Subcutaneous abdominal adipose tissue (tissue), 5 donors: Measurements from ENCODE around the gene PTPRM.
"Not testable (repeated sequence)": the region's sequence is repeated elsewhere in the genome, so short reads cannot be mapped to it uniquely, and the experiment has no call there.

Source experiments
- H3K27ac ChIP-seq: one replicate; pipeline ENCODE4 v1.7.0; 2013; ENCODE audit warnings: low read depth, mild to moderate bottlenecking, inconsistent platforms, low read length, moderate library complexity
- H3K27me3 ChIP-seq, 5 donors: one replicate each; pipeline ENCODE4 v1.7.0; 2013; ENCODE audit warnings: low read length in 5 of 5, inconsistent platforms in 1 of 5; ENCODE audit not compliant: control insufficient read depth in 5 of 5, insufficient read depth in 4 of 5
- H3K36me3 ChIP-seq, 5 donors: one replicate each; pipeline ENCODE4 v1.7.0; 2013; ENCODE audit warnings: low read length in 5 of 5; ENCODE audit not compliant: control insufficient read depth in 5 of 5, insufficient read depth in 5 of 5
- H3K4me1 ChIP-seq, 5 donors: one replicate each; pipeline ENCODE4 v1.7.0; 2013; ENCODE audit warnings: low read length in 5 of 5, mild to moderate bottlenecking in 3 of 5, moderate library complexity in 1 of 5; ENCODE audit not compliant: control insufficient read depth in 5 of 5, insufficient read depth in 5 of 5
- H3K4me3 ChIP-seq, 5 donors: one replicate each; pipeline ENCODE4 v1.7.0; 2013; ENCODE audit warnings: low read length in 5 of 5, low read depth in 1 of 5
- H3K9ac ChIP-seq, 5 donors: one replicate each; pipeline ENCODE4 v1.7.0; 2013; ENCODE audit warnings: low read length in 5 of 5, mild to moderate bottlenecking in 4 of 5, moderate library complexity in 3 of 5
- H3K9me3 ChIP-seq, 5 donors: one replicate each; pipeline ENCODE4 v1.7.0; 2013; ENCODE audit warnings: low read length in 5 of 5; ENCODE audit not compliant: control insufficient read depth in 5 of 5
- donor health status: healthy.
- donor health status: healthy.
- donor health status: healthy.
- donor health status: healthy.
- donor health status: healthy.

Gene PTPRM

GRCh38 chr18:8044004-8044403, 476.9 kb downstream of the PTPRM start:
- Histone ChIP-seq H3K27me3 (no peaks in the 10 kb centered on the region), H3K4me3 (no peak overlapping the region), H3K9ac (no peak overlapping the region), H3K27ac (no peak overlapping the region), H3K4me1 (peaks cover 0 to under 1% (median 0%) of the 10 kb centered on the region in 5 donors), H3K36me3 (no peaks in the 10 kb centered on the region), H3K9me3 (no peaks in the 10 kb centered on the region)

GRCh38 chr18:8045160-8045883, 478.2 kb downstream of the PTPRM start:
- Histone ChIP-seq H3K36me3 (no peaks in the 10 kb centered on the region), H3K4me3 (no peak overlapping the region), H3K27ac (no peak overlapping the region), H3K27me3 (no peaks in the 10 kb centered on the region), H3K9ac (no peak overlapping the region), H3K9me3 (no peaks in the 10 kb centered on the region), H3K4me1 (peaks cover 0 to under 1% (median 0%) of the 10 kb centered on the region in 5 donors)

- peaks cover 0 to 6% (median under 1%) of the 10 kb centered on the region in 5 donors for H3K4me1 ChIP-seq
- H3K9me3 ChIP-seq = no peaks in the 10 kb centered on the region
- H3K36me3 ChIP-seq = no peaks in the 10 kb centered on the region
- no peak overlapping the region for H3K4me3 ChIP-seq
- no peaks in the 10 kb centered on the region for H3K27me3 ChIP-seq
- no peak overlapping the region for H3K27ac ChIP-seq
- H3K9ac ChIP-seq = no peak overlapping the region
Measured at GRCh38 chr18:8045884-8046281, 478.8 kb downstream of the PTPRM start.

- Histone ChIP-seq H3K4me1 (peaks cover 0 to 11% (median 5%) of the 10 kb centered on the region in 5 donors), H3K4me3 (no peak overlapping the region), H3K9ac (no peak overlapping the region), H3K9me3 (no peaks in the 10 kb centered on the region), H3K27ac (no peak overlapping the region), H3K27me3 (no peaks in the 10 kb centered on the region), H3K36me3 (no peaks in the 10 kb centered on the region)
Measured at GRCh38 chr18:8046441-8046840, 479.3 kb downstream of the PTPRM start.

GRCh38 chr18:8049147-8049546, 482.0 kb downstream of the PTPRM start:
- Histone ChIP-seq H3K9ac (no peak overlapping the region), H3K4me3 (no peak overlapping the region), H3K27me3 (no peaks in the 10 kb centered on the region), H3K27ac (no peak overlapping the region), H3K36me3 (no peaks in the 10 kb centered on the region), H3K9me3 (no peaks in the 10 kb centered on the region), H3K4me1 (peaks cover 0 to 21% (median 9%) of the 10 kb centered on the region in 5 donors)

- no peak overlapping the region for H3K9ac ChIP-seq
- H3K4me1 ChIP-seq = peaks cover 0 to 21% (median 9%) of the 10 kb centered on the region in 5 donors
- no peaks in the 10 kb centered on the region for H3K36me3 ChIP-seq
- H3K4me3 ChIP-seq = no peak overlapping the region
- H3K9me3 ChIP-seq = no peaks in the 10 kb centered on the region
- no peaks in the 10 kb centered on the region for H3K27me3 ChIP-seq
- peak overlapping the region; percentile 12 for H3K27ac ChIP-seq
Measured at GRCh38 chr18:8050616-8051329, 483.7 kb downstream of the PTPRM start.

- Histone ChIP-seq H3K27me3 (no peaks in the 10 kb centered on the region), H3K4me3 (no peak overlapping the region), H3K36me3 (no peaks in the 10 kb centered on the region), H3K4me1 (peaks cover 0 to 21% (median 9%) of the 10 kb centered on the region in 5 donors), H3K27ac (peak overlapping the region; percentile 12), H3K9ac (no peak overlapping the region), H3K9me3 (no peaks in the 10 kb centered on the region)
Measured at GRCh38 chr18:8051453-8051852, 484.3 kb downstream of the PTPRM start.

GRCh38 chr18:8052237-8052701, 485.2 kb downstream of the PTPRM start:
- peaks cover 0 to 21% (median 9%) of the 10 kb centered on the region in 5 donors for H3K4me1 ChIP-seq

GRCh38 chr18:8056723-8057122, 489.6 kb downstream of the PTPRM start:
- Histone ChIP-seq H3K9me3 (no peaks in the 10 kb centered on the region), H3K4me3 (no peak overlapping the region), H3K27ac (no peak overlapping the region), H3K27me3 (no peaks in the 10 kb centered on the region), H3K36me3 (no peaks in the 10 kb centered on the region), H3K4me1 (peaks cover 0 to 7% (median 2%) of the 10 kb centered on the region in 5 donors), H3K9ac (no peak overlapping the region)

More at GRCh38 chr18:8052237-8052701, 485.2 kb downstream of the PTPRM start:
- Histone ChIP-seq H3K27me3 (no peaks in the 10 kb centered on the region), H3K9ac (no peak overlapping the region), H3K9me3 (no peaks in the 10 kb centered on the region), H3K4me3 (no peak overlapping the region), H3K27ac (no peak overlapping the region), H3K36me3 (no peaks in the 10 kb centered on the region)

- H3K27ac ChIP-seq, H3K9ac ChIP-seq, H3K4me3 ChIP-seq, H3K36me3 ChIP-seq, H3K4me1 ChIP-seq, H3K9me3 ChIP-seq, H3K27me3 ChIP-seq: not testable (repeated sequence)
Measured at GRCh38 chr18:8063152-8063551, 496.0 kb downstream of the PTPRM start.
